Measurements from ENCODE around the gene DGKE. TPM values are rescaled to one million over a fixed set of nuclear protein-coding genes. Genes with fewer than 3 reads are reported as not detected.

The DGKE gene
- total RNA-seq, 1 donor from 2014 or later, result 5.4 TPM

DNA sequence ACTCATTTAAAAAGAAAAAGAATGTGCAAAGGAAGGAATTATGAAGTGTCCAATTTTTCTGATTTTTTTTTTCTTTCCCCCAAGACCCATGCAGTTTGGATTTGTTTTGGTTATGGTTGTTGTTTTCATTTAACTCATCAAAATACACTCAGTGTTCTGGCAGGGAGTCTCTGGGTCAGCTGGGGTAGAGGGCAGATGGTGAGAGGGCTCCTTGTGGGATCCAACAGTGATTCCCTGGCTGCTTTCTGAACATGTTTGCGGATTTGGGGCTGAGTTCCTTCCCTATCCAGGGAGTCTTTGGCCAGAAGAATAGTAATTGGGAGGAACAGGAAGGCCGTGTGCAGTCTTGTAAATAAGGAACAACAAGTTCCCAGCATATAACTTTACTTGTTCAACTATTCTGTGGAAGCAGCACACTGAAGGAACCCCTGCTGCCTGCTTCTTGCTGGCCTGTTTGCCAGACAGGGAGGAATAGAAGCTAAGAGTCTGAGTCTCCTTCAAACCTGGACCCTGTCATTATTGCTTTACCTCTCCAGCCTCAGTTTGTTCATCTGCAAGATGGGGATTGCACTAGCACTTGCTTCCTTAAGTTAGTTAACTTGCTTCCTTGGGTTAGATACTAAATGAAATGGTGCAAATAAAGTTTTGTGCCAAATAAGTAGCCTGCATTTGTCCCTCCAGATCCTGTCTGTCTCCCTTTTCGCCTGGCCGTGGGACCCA lies 32.3 kb upstream of the DGKE start:
- Mint-ChIP-seq H3K4me3 (no peak overlapping the region), H3K9me3 (no peaks in the 10 kb centered on the region), H3K27me3 (ENCODE audit: low read depth) (no peaks in the 10 kb centered on the region), H3K27ac (ENCODE audit: unreplicated experiment) (no peak overlapping the region), H3K4me1 (peaks cover 10% of the 10 kb centered on the region), H3K36me3 (ENCODE audit: low read depth) (no peaks in the 10 kb centered on the region)
- TF ChIP-seq, protein P1, sequence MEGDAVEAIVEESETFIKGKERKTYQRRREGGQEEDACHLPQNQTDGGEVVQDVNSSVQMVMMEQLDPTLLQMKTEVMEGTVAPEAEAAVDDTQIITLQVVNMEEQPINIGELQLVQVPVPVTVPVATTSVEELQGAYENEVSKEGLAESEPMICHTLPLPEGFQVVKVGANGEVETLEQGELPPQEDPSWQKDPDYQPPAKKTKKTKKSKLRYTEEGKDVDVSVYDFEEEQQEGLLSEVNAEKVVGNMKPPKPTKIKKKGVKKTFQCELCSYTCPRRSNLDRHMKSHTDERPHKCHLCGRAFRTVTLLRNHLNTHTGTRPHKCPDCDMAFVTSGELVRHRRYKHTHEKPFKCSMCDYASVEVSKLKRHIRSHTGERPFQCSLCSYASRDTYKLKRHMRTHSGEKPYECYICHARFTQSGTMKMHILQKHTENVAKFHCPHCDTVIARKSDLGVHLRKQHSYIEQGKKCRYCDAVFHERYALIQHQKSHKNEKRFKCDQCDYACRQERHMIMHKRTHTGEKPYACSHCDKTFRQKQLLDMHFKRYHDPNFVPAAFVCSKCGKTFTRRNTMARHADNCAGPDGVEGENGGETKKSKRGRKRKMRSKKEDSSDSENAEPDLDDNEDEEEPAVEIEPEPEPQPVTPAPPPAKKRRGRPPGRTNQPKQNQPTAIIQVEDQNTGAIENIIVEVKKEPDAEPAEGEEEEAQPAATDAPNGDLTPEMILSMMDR (conservative IDR thresholded peaks at IDR 0.05), result no peak
- no peak for DNase-seq (ENCODE audit: low read depth, low spot score)

DNA sequence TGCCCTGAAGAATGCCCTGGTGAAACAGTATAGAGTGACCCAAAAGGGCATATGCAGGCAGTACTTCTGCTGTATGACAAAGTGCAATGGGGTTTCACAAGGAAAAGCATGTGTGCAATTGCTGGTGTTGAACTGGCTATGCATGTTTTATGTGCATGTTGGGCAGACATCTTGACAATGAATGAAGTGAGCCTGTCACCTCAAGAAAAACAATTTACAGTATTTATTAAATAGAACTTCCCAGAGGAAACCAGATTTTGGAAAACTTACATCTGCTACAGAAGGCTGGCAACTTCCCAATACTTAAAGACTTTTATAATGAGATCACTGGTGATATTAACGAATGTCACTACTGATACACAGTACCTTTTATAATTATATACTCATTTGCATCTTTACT lies 30.9 kb upstream of the DGKE start:
- no peak overlapping the region for H3K27ac Mint-ChIP-seq (ENCODE audit: unreplicated experiment)
- H3K4me3 Mint-ChIP-seq, result no peak overlapping the region
- DNase-seq (ENCODE audit: low read depth, low spot score), result no peak
- no peaks in the 10 kb centered on the region for H3K9me3 Mint-ChIP-seq
- H3K36me3 Mint-ChIP-seq (ENCODE audit: low read depth), result no peaks in the 10 kb centered on the region
- TF ChIP-seq, protein P1 (conservative IDR thresholded peaks at IDR 0.05), result no peak
- no peaks in the 10 kb centered on the region for H3K27me3 Mint-ChIP-seq (ENCODE audit: low read depth)
- peaks cover 10% of the 10 kb centered on the region for H3K4me1 Mint-ChIP-seq

DNA sequence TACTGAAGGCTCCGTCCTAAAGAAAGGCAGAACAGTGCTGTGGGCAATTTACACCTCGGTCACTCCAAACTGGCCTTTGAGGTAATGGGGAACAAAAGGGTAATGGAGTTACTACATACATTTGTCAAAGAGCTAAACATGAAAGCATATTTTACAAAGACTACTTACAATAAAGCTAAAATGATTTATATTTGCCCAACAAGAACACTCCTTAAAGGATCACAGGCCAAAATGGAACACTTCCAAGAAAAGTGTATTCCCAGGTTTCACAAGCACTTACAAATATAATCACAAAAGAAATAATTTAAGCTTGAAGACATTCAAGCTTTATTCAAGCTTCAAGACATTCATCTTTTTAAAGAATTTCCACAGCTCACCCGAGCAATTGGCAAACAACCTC lies 29.5 kb upstream of the DGKE start:
- no peaks in the 10 kb centered on the region for H3K9me3 Mint-ChIP-seq
- TF ChIP-seq, protein P1 (conservative IDR thresholded peaks at IDR 0.05), result no peak
- no peak overlapping the region for H3K4me3 Mint-ChIP-seq
- H3K36me3 Mint-ChIP-seq (ENCODE audit: low read depth), result no peaks in the 10 kb centered on the region
- no peak for DNase-seq (ENCODE audit: low read depth, low spot score)
- H3K27ac Mint-ChIP-seq (ENCODE audit: unreplicated experiment), result no peak overlapping the region
- H3K27me3 Mint-ChIP-seq (ENCODE audit: low read depth), result no peaks in the 10 kb centered on the region
- H3K4me1 Mint-ChIP-seq, result peaks cover 2% of the 10 kb centered on the region

DNA sequence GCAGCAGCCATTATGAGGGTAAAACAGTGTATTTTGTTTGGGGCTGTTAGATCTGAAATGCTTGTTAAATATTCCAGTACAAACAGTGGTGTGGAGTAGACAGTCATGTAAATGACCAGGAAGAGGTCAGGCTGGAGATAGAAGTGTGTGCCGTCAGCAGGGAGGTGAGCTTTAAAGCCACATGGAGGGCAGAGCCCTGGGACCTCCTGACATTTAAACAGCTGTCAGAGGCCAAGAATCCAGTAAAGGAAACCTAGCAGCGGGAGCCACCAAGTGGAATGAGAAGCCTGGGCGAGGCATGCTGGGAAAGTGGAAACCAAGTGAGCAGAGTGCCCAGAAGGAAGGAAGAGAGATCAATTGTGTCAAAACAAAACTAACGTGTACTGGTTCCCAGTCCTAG lies 27.0 kb upstream of the DGKE start:
- H3K27ac Mint-ChIP-seq (ENCODE audit: unreplicated experiment), result no peak overlapping the region
- DNase-seq (ENCODE audit: low read depth, low spot score), result no peak
- H3K4me1 Mint-ChIP-seq, result no peaks in the 10 kb centered on the region
- no peaks in the 10 kb centered on the region for H3K27me3 Mint-ChIP-seq (ENCODE audit: low read depth)
- H3K9me3 Mint-ChIP-seq, result no peaks in the 10 kb centered on the region
- no peaks in the 10 kb centered on the region for H3K36me3 Mint-ChIP-seq (ENCODE audit: low read depth)
- TF ChIP-seq, protein P1 (conservative IDR thresholded peaks at IDR 0.05), result no peak
- no peak overlapping the region for H3K4me3 Mint-ChIP-seq

DNA sequence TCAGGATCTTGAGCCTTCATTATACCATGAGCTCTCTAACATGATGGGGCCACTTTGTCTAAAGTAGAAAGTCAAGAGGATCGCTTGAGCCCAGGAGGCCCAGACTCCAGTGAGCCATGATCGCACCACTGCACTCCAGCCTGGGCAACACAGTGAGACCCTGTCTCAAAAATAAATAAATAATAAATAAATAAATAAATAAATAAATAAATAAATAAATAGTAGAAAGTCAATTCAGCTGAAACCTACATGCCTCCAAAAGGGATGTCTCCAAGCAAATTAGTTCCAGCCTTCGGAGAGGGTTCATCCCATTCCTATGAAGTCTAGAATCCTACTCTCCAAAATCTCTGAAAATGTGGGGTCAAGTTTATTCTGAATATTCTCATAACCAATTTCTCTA lies 26.2 kb upstream of the DGKE start:
- TF ChIP-seq, protein P1 (conservative IDR thresholded peaks at IDR 0.05), result no peak
- Mint-ChIP-seq H3K9me3 (no peaks in the 10 kb centered on the region), H3K27me3 (ENCODE audit: low read depth) (no peaks in the 10 kb centered on the region), H3K4me1 (no peaks in the 10 kb centered on the region), H3K27ac (ENCODE audit: unreplicated experiment) (no peak overlapping the region), H3K36me3 (ENCODE audit: low read depth) (no peaks in the 10 kb centered on the region), H3K4me3 (no peak overlapping the region)
- no peak for DNase-seq (ENCODE audit: low read depth, low spot score)
